Natural killer cell (primary cell): ENCODE results near the gene AREL1. TPM values are rescaled to one million over a fixed set of nuclear protein-coding genes. Genes with fewer than 3 reads are reported as not detected.

ENCODE experiments used
- ATAC-seq, 3 donors: fragments of 150-1000 bp in 2 of 3; fragments of 200-7000 bp in 1 of 3; cut with Tn5 transposase; 1 replicate in 1 of 3; 2 replicates in 2 of 3; pipeline ENCODE4 v1.10.0; 2021; ENCODE audit warnings: mild to moderate bottlenecking in 2 of 3, moderate library complexity in 2 of 3
- DNase-seq, 2 donors: peaks; one replicate each; pipeline versions ENCODE4 v3.0.0 to v3.0.0-alpha.2; 2013 to 2021; ENCODE audit warnings: mixed read lengths in 1 of 2
- H3K27ac ChIP-seq: one replicate; pipeline ENCODE4 v1.5.1; 2013; ENCODE audit warnings: mild to moderate bottlenecking, low read length
- H3K27me3 ChIP-seq: one replicate; pipeline ENCODE4 v1.6.1; 2013; ENCODE audit warnings: low read length; ENCODE audit not compliant: control insufficient read depth, insufficient read depth
- H3K36me3 ChIP-seq: one replicate; pipeline ENCODE4 v1.6.1; 2013; ENCODE audit warnings: low read length; ENCODE audit not compliant: control insufficient read depth, insufficient read depth
- H3K4me1 ChIP-seq: one replicate; pipeline ENCODE4 v1.6.1; 2013; ENCODE audit warnings: low read length; ENCODE audit not compliant: control insufficient read depth, insufficient read depth
- H3K4me3 ChIP-seq: one replicate; pipeline ENCODE4 v1.5.1; 2013; ENCODE audit warnings: low read length
- H3K9me3 ChIP-seq: one replicate; pipeline ENCODE4 v1.6.1; 2013; ENCODE audit warnings: low read length; ENCODE audit not compliant: control insufficient read depth, insufficient read depth
- H3K27ac Mint-ChIP-seq, 2 donors: one replicate each; pipeline ENCODE4 v1.8.0; 2022; ENCODE audit warnings: mild to moderate bottlenecking in 2 of 2, mixed read lengths in 2 of 2, moderate library complexity in 1 of 2
- H3K27me3 Mint-ChIP-seq, 2 donors: one replicate each; pipeline ENCODE4 v1.8.0; 2022; ENCODE audit warnings: low read depth in 2 of 2, mixed read lengths in 2 of 2
- H3K36me3 Mint-ChIP-seq: one replicate; pipeline ENCODE4 v1.8.0; 2022; ENCODE audit warnings: mixed read lengths
- H3K4me1 Mint-ChIP-seq, 2 donors: one replicate each; pipeline ENCODE4 v1.8.0; 2022; ENCODE audit warnings: mixed read lengths in 2 of 2
- H3K4me3 Mint-ChIP-seq: one replicate; pipeline ENCODE4 v1.8.0; 2022; ENCODE audit warnings: mild to moderate bottlenecking, moderate library complexity, mixed read lengths
- H3K9me3 Mint-ChIP-seq, 2 donors: one replicate each; pipeline ENCODE4 v1.8.0; 2022; ENCODE audit warnings: mixed read lengths in 2 of 2
- CTCF ChIP-seq: fragments of 200-600 bp; IDR thresholded peaks from one replicate; pipeline ENCODE4 v1.8.0; 2022; ENCODE audit warnings: antibody characterized with exemption
- WGBS: methylation state at CpG from one replicate; pipeline ENCODE4 v1.1.7; 2013; ENCODE audit warnings: missing lambda C conversion rate; ENCODE audit not compliant: insufficient coverage; 5-methylcytosine and 5-hydroxymethylcytosine counted together
- intact Hi-C: fragments of 100-400 bp; cut with micrococcal nuclease; formaldehyde crosslinking; loops from one replicate; pipeline ENCODE4 v1.14.2; 2022
- total RNA-seq, 4 donors: library from RNA; stranded (reverse); fragments of 120-200 nt in 1 of 4; gene quantifications; one replicate each; pipeline versions ENCODE4 v1.2.3 to v1.2.4, GENCODE V29; 2013 to 2022

AREL1 gene
- total RNA-seq, 3 donors from 2014 or later (not counting 1 experiment from before 2014, with no cell fraction given) = 65.9 to 83.0 (median 82.3) TPM

- H3K4me3 ChIP-seq = no peak overlapping the region
- peaks cover 69% of the 10 kb centered on the region for H3K4me1 ChIP-seq
- Mint-ChIP-seq H3K27ac (peak overlapping the region in 1 of 2 donors; percentile 91), H3K27me3 (peaks cover 0 to 5% of the 10 kb centered on the region in 2 donors), H3K36me3 (no peaks in the 10 kb centered on the region), H3K9me3 (no peaks in the 10 kb centered on the region), H3K4me1 (peaks cover 63 to 75% of the 10 kb centered on the region in 2 donors), H3K4me3 (no peak overlapping the region)
- no peak for DNase-seq
- ATAC-seq = no peak
- TF ChIP-seq CTCF = no peak
- no peaks in the 10 kb centered on the region for H3K27me3 ChIP-seq
- intact Hi-C loops = no loop called here
- no peaks in the 10 kb centered on the region for H3K36me3 ChIP-seq
- 97% methylated on average over 5 of the region's 5 CpGs for WGBS
- no peaks in the 10 kb centered on the region for H3K9me3 ChIP-seq
- H3K27ac ChIP-seq = no peak overlapping the region
Observed at GRCh38 chr14:74622257-74622656, 90.6 kb downstream of the AREL1 start.

GRCh38 chr14:74621556-74621955, 91.3 kb downstream of the AREL1 start:
- Mint-ChIP-seq H3K27ac (peak overlapping the region; percentile 91 to 97), H3K36me3 (no peaks in the 10 kb centered on the region), H3K4me3 (no peak overlapping the region), H3K9me3 (no peaks in the 10 kb centered on the region), H3K27me3 (peaks cover 0 to 5% of the 10 kb centered on the region in 2 donors), H3K4me1 (peaks cover 66 to 76% of the 10 kb centered on the region in 2 donors)
- H3K27me3 ChIP-seq = no peaks in the 10 kb centered on the region
- TF ChIP-seq CTCF = no peak
- no peak overlapping the region for H3K4me3 ChIP-seq
- 96% methylated on average over 6 of the region's 6 CpGs for WGBS
- H3K27ac ChIP-seq = no peak overlapping the region
- no peaks in the 10 kb centered on the region for H3K9me3 ChIP-seq
- H3K36me3 ChIP-seq = no peaks in the 10 kb centered on the region
- ATAC-seq (no peak), DNase-seq (no peak)
- H3K4me1 ChIP-seq = peaks cover 69% of the 10 kb centered on the region
- intact Hi-C loops = no loop called here

GRCh38 chr14:74620923-74621322, 92.0 kb downstream of the AREL1 start:
- H3K27me3 Mint-ChIP-seq = peaks cover 0 to 5% of the 10 kb centered on the region in 2 donors
- H3K4me1 Mint-ChIP-seq = peaks cover 73 to 83% of the 10 kb centered on the region in 2 donors
- Histone ChIP-seq H3K36me3 (no peaks in the 10 kb centered on the region), H3K4me1 (peaks cover 73% of the 10 kb centered on the region), H3K27ac (no peak overlapping the region), H3K9me3 (no peaks in the 10 kb centered on the region), H3K4me3 (no peak overlapping the region), H3K27me3 (no peaks in the 10 kb centered on the region)
- no peak for TF ChIP-seq CTCF
- peak overlapping the region; percentile 83 for H3K4me3 Mint-ChIP-seq
- WGBS = 93% methylated on average over 3 of the region's 3 CpGs
- H3K36me3 Mint-ChIP-seq = no peaks in the 10 kb centered on the region
- no peak for ATAC-seq
- intact Hi-C loops = no loop called here
- no peaks in the 10 kb centered on the region for H3K9me3 Mint-ChIP-seq
- peak overlapping the region; percentile 91 to 97 for H3K27ac Mint-ChIP-seq
- no peak for DNase-seq

- H3K36me3 ChIP-seq = no peaks in the 10 kb centered on the region
- no peak overlapping the region for H3K27ac ChIP-seq
- Mint-ChIP-seq H3K27me3 (peaks cover 0 to 5% of the 10 kb centered on the region in 2 donors), H3K4me1 (peaks cover 77 to 87% of the 10 kb centered on the region in 2 donors), H3K27ac (peak overlapping the region; percentile 91 to 97), H3K4me3 (peak overlapping the region; percentile 83), H3K36me3 (no peaks in the 10 kb centered on the region), H3K9me3 (no peaks in the 10 kb centered on the region)
- no peaks in the 10 kb centered on the region for H3K27me3 ChIP-seq
- 60% methylated on average over 2 of the region's 2 CpGs for WGBS
- H3K4me3 ChIP-seq = no peak overlapping the region
- TF ChIP-seq CTCF = no peak
- intact Hi-C loops = no loop called here
- no peaks in the 10 kb centered on the region for H3K9me3 ChIP-seq
- DNase-seq (peak in 1 of 2 donors; percentile 50), ATAC-seq (peak; percentile 12 to 23 (median 16))
- H3K4me1 ChIP-seq = peaks cover 77% of the 10 kb centered on the region
Observed at GRCh38 chr14:74620497-74620921, 92.4 kb downstream of the AREL1 start.
